Ovary (tissue), 9 donors: ENCODE results near the gene F2RL1. TPM values are rescaled to one million over a fixed set of nuclear protein-coding genes. Genes with fewer than 3 reads are reported as not detected.
"Not testable (repeated sequence)": the region's sequence is repeated elsewhere in the genome, so short reads cannot be mapped to it uniquely, and the experiment has no call there.

Experiments used
- DNase-seq, 5 donors: peaks; one replicate each; pipeline ENCODE4 v3.0.0-alpha.2; 2019 to 2020
- H3K27ac ChIP-seq, 2 donors: fragments of 200-600 bp; one replicate each; pipeline versions ENCODE4 v1.5.1 to v1.8.0; 2019 to 2022
- H3K27me3 ChIP-seq: fragments of 200-600 bp; one replicate; pipeline ENCODE4 v1.8.0; 2022
- H3K36me3 ChIP-seq: fragments of 200-600 bp; sonication (generic); one replicate; pipeline ENCODE4 v1.5.1; 2019
- H3K4me1 ChIP-seq: one replicate; pipeline ENCODE4 v1.8.1; 2013; ENCODE audit warnings: mild to moderate bottlenecking, moderate library complexity; ENCODE audit not compliant: insufficient read depth
- H3K4me3 ChIP-seq: fragments of 200-600 bp; sonication (generic); one replicate; pipeline ENCODE4 v1.5.1; 2017
- H3K9me3 ChIP-seq, 2 donors: fragments of 200-600 bp in 1 of 2; sonication (generic) in 1 of 2; one replicate each; pipeline versions ENCODE4 v1.5.1 to v1.8.1; 2013 to 2019; ENCODE audit warnings: mild to moderate bottlenecking in 1 of 2, moderate library complexity in 1 of 2
- CTCF ChIP-seq, 3 donors: fragments of 450-650 bp in 2 of 3; fragments of 200-600 bp in 1 of 3; IDR thresholded peaks; one replicate each; pipeline versions ENCODE4 v1.5.1 to v1.8.0; 2016 to 2022; ENCODE audit warnings: antibody characterized with exemption in 3 of 3, mild to moderate bottlenecking in 1 of 3
- EP300 ChIP-seq: sonication (generic); formaldehyde crosslinking; IDR thresholded peaks from one replicate; pipeline ENCODE4 v1.6.1; 2017; ENCODE audit warnings: antibody characterized with exemption
- POLR2A ChIP-seq: fragments of 450-650 bp; IDR thresholded peaks from one replicate; pipeline ENCODE4 v1.6.1; 2017; ENCODE audit warnings: antibody characterized with exemption, mild to moderate bottlenecking, moderate library complexity
- WGBS, 3 donors: extraction: QIAGEN DNeasy Blood & Tissue Kit in 1 of 3; methylation state at CpG; one replicate each; pipeline versions ENCODE4 v1.1.5 to v1.1.7; 2013 to 2017; 5-methylcytosine and 5-hydroxymethylcytosine counted together
- intact Hi-C, 4 donors: fragments of 100-400 bp; cut with DNase I; formaldehyde crosslinking; loops; one replicate each; pipeline versions ENCODE4 v1.11.0 to v1.15.1; 2022 to 2023
- polyA plus RNA-seq, 2 donors: library from polyadenylated mRNA; stranded (reverse); fragments of 200-250 nt in 1 of 2; fragments of 350-450 nt in 1 of 2; fragmentation: Illumina TruSeq in 1 of 2; extraction: RNeasy Lipid Tissue Mini Kit (QIAGEN cat#74804) in 1 of 2; gene quantifications; one replicate each; pipeline ENCODE4 v1.2.3, GENCODE V29; 2013 to 2014
- total RNA-seq, 7 donors: library from RNA; depleted of rRNA in 2 of 7; stranded (reverse); fragments of >200 nt in 2 of 7; fragmentation: NEBNext Ultra II Directional in 3 of 7; extraction: Animal tissue kit (Norgen Biotek cat#: 25700) in 3 of 7; gene quantifications; one replicate each; pipeline versions ENCODE4 v1.1.0 to v1.2.4, GENCODE V29; 2016 to 2023
- donor health status: DM: no; HTN: no; CAD: no; lungs with moderate emphysema.
- donor health status: DM: no; HTN: no; CAD: no.
- donor health status: Bipolar disorder and iron deficiency.
- donor health status: DM: yes; HTN: yes; CAD: no.
- donor health status: DM: no; HTN: no; CAD: no.
- donor health status: DM: yes; HTN: yes; CAD: no.

The F2RL1 gene
- total and polyA plus RNA-seq, 9 donors = 0.10 to 12.3 (median 1.1) TPM

- H3K9me3 ChIP-seq = no peaks in the 10 kb centered on the region
- H3K27me3 ChIP-seq = no peaks in the 10 kb centered on the region
- no peaks in the 10 kb centered on the region for H3K4me1 ChIP-seq
- H3K36me3 ChIP-seq = no peaks in the 10 kb centered on the region
- WGBS, 3 donors = 90 to 95% (median 91%) methylated on average over 3 of the region's 3 CpGs
- no peak overlapping the region for H3K4me3 ChIP-seq
- intact Hi-C loops = no loop called here
- TF ChIP-seq EP300 (no peak), POLR2A (no peak), CTCF (IDR thresholded peaks at IDR 0.05) (no peak)
- H3K27ac ChIP-seq = no peak overlapping the region
- no peak for DNase-seq
Measured at GRCh38 chr5:76816110-76816831, 2.6 kb upstream of the F2RL1 start.

GRCh38 chr5:76819851-76820525 is 1.2 kb downstream of the F2RL1 start:
- Histone ChIP-seq H3K4me1 (no peaks in the 10 kb centered on the region), H3K9me3 (no peaks in the 10 kb centered on the region), H3K36me3 (no peaks in the 10 kb centered on the region), H3K27me3 (no peaks in the 10 kb centered on the region), H3K4me3 (peak overlapping the region; percentile 36), H3K27ac (no peak overlapping the region)
- TF ChIP-seq POLR2A (no peak), CTCF (IDR thresholded peaks at IDR 0.05) (no peak), EP300 (no peak)
- WGBS, 3 donors = 32 to 34% (median 34%) methylated on average over 31 of the region's 31 CpGs
- intact Hi-C loops = no loop called here
- no peak for DNase-seq

- no peaks in the 10 kb centered on the region for H3K9me3 ChIP-seq
Measured at GRCh38 chr5:76820526-76820890, 1.7 kb downstream of the F2RL1 start.

GRCh38 chr5:76821136-76821535 is 2.3 kb downstream of the F2RL1 start:
- intact Hi-C loops = no loop called here
- Histone ChIP-seq H3K4me3 (no peak overlapping the region), H3K27ac (no peak overlapping the region), H3K9me3 (no peaks in the 10 kb centered on the region), H3K27me3 (no peaks in the 10 kb centered on the region), H3K36me3 (no peaks in the 10 kb centered on the region), H3K4me1 (no peaks in the 10 kb centered on the region)
- 69 to 72% (median 71%) methylated on average over 4 of the region's 4 CpGs for WGBS, 3 donors
- no peak for DNase-seq
- TF ChIP-seq POLR2A (no peak), EP300 (no peak), CTCF (IDR thresholded peaks at IDR 0.05) (no peak)

More at GRCh38 chr5:76820526-76820890, 1.7 kb downstream of the F2RL1 start:
- Histone ChIP-seq H3K4me1 (no peaks in the 10 kb centered on the region), H3K27ac (no peak overlapping the region), H3K27me3 (no peaks in the 10 kb centered on the region), H3K36me3 (no peaks in the 10 kb centered on the region), H3K4me3 (no peak overlapping the region)
- intact Hi-C loops = no loop called here
- no peak for DNase-seq
- WGBS, 3 donors = 64 to 69% (median 66%) methylated on average over 2 of the region's 2 CpGs
- no peak for TF ChIP-seq EP300
- TF ChIP-seq POLR2A = no peak
- no peak for TF ChIP-seq CTCF (IDR thresholded peaks at IDR 0.05)

GRCh38 chr5:76822105-76822731 is 3.4 kb downstream of the F2RL1 start:
- H3K4me1 ChIP-seq, intact Hi-C loops, H3K36me3 ChIP-seq, H3K27me3 ChIP-seq, H3K9me3 ChIP-seq, DNase-seq, H3K27ac ChIP-seq, H3K4me3 ChIP-seq: not testable (repeated sequence)
- 69 to 84% (median 76%) methylated on average over 7 of the region's 7 CpGs for WGBS, 3 donors

GRCh38 chr5:76826416-76826815 is 7.6 kb downstream of the F2RL1 start:
- H3K9me3 ChIP-seq, H3K27ac ChIP-seq, DNase-seq, H3K4me3 ChIP-seq, H3K36me3 ChIP-seq, H3K4me1 ChIP-seq, intact Hi-C loops, H3K27me3 ChIP-seq: not testable (repeated sequence)
